CD4-positive, alpha-beta T cell treated with Interleukin-1 beta for 1 hour (primary cell): ENCODE data around the gene KCNN4.
"Not testable (repeated sequence)": the region's sequence is repeated elsewhere in the genome, so short reads cannot be mapped to it uniquely, and the experiment has no call there.

Source experiments
- DNase-seq, 2 donors: peaks; one replicate each; pipeline ENCODE4 v3.0.0-alpha.2; 2020 to 2022

The KCNN4 gene

DNA sequence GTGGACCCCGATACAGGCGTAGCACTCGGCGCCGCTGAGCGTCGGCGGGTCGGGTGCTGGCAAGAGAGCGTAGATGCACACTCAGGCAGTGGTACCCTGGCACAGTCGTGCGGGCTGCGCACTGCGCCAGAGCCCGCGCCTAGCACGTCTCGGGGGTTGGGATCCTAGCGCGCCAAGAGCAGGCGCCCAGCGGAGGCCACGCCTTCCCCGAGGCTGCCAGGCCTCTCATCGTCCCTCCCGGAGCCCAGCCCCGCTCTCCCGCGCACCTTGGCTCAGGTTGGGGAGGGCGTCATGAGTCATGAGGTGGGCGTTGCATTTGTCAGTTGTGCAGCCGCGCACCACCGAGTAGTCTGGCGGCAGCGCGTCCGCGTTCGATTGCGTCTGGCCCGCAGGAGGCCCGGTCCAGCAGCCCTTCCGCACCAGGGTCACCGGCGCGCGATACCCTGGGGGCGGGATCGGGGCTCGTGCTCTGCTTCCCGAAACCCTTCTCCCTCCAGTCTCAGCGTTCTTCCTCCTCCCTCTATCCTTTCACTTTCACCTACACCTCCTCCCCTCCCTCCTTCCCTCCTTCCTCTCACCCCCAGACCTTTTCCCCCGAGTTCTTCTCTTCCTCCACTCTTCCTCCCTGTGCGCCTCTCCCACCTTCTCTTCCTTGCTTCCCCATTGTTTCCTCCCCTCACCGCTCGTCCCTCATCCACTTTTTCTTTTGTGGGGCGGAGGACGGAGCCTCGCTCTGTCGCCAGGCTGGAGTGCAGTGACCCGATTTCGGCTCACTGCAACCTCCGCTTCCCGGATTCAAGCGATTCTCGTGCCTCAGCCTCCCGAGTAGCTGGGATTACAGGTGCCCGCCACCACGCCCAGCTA lies 18.0 kb upstream of the KCNN4 start:
- peak; percentile 31 to 42 for DNase-seq

DNA sequence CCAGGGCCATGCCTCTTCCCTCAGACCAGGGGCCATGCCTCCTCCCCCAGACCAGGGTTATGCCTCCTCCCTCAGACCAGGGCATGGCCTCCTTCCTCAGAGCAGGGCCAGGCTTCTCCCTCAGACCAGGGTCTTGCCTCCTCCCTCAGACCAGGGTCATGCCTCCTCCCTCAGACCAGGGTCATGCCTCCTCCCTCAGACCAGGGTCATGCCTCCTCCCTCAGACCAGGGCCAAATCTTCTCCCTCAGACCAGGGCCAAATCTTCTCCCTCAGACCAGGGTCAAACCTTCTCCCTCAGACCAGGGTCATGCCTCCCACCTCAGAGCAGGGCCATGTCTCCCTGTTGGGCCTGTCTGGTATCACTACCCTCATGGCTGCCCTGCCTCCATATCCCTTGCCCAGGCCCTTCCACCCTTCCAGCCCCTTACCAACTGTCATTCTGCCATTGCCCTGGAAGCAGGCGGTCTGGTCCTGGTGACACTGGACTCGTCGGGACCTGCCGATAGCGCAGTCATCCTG lies 17.3 kb upstream of the KCNN4 start:
- no peak for DNase-seq

DNA sequence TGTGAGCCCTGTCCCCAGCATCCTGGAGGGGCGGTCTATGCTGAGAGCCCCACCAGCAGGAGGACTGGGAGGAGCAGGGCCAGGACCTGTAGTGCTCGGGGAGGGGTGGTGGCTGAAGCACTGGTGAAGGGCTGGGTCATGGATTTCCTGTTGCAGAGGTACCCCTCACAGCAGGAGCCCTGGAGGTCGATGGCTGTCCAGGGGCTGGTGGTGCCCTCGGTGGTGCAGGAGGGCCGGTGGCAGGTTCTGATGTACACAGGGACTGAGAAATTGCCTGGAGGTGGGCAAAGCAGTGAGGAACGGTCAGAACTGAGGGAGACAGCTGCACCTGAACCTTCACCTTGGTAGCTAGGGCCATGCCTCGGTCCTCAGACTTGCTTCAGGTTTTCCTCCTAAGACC lies 16.8 kb upstream of the KCNN4 start:
- DNase-seq, result no peak

DNA sequence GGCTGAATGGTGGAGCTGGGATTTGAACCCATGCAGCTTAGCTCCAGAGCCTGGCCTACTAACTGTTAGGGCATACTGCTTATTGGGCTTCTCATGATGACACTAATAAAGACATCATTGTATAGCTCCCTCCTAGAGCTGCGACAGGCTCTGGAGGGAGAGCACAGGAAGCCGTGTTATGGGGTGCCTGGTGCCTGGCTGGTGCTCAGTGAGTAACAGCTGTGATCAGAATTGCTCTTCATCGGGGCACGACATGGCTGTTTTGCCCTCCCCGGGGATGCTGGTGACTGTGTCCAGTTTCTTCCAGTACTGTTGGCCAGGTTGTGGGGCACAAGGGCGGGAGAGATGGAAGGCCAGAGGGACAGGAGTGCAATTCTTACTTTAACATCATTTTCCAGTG lies 16.3 kb upstream of the KCNN4 start:
- DNase-seq, result no peak

DNA sequence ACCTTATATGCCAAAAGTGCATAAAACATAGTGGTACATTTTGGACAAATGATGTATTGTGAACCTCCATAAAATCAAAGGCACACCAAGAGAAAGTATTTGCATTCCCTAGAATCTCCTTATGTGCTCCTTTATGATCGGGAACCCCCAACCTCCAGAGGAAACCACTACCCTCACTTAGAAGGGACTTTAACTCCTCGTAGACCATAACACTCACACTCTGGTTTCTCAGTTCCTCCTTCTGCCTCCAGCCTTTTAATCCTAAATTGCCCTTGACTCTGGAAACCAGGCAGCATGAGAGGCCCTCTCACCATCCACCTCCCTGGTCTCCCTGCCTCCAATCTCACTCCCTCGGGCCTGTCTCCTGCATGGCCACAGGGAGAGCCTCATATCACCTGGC lies 9.8 kb upstream of the KCNN4 start:
- DNase-seq, result no peak

DNA sequence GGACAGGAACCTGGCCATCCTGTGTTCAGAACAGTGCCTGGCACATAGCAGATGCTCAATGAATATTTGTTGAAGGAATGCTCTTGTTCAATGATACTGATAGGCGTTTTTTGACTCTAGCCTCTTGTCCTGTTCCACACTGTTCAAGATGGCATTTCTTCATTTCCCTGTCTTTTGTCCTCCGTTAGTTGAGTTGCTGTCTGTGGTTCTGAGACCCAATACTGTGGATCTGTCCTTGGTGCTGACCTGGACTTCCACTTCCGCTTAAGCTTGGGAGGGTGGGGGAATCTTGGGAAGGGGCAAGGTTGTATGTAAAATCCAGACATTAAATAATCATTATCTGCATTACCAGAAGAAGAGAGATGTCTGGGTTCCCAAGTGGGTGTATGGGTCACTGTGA lies 8.3 kb upstream of the KCNN4 start:
- no peak for DNase-seq

DNA sequence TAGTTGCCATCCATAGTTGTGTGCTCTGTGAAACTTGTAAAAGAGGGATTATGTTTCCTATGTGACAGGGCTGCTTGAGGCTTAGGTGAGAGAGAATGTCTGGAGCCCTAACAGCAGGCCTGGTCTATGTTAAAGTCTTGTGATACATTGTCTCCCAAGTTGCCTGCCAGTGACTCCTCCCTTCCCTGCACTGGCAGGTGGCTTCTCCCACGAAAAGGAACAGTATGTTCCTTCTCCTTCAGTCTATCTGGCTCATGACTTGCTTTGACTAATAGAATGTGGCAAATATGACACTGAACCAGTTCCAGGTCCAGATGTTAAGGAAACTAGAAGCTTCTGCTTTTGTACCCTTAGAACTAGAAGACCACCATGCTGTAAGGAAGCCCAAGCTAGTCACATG lies 5.9 kb upstream of the KCNN4 start:
- no peak for DNase-seq

DNA sequence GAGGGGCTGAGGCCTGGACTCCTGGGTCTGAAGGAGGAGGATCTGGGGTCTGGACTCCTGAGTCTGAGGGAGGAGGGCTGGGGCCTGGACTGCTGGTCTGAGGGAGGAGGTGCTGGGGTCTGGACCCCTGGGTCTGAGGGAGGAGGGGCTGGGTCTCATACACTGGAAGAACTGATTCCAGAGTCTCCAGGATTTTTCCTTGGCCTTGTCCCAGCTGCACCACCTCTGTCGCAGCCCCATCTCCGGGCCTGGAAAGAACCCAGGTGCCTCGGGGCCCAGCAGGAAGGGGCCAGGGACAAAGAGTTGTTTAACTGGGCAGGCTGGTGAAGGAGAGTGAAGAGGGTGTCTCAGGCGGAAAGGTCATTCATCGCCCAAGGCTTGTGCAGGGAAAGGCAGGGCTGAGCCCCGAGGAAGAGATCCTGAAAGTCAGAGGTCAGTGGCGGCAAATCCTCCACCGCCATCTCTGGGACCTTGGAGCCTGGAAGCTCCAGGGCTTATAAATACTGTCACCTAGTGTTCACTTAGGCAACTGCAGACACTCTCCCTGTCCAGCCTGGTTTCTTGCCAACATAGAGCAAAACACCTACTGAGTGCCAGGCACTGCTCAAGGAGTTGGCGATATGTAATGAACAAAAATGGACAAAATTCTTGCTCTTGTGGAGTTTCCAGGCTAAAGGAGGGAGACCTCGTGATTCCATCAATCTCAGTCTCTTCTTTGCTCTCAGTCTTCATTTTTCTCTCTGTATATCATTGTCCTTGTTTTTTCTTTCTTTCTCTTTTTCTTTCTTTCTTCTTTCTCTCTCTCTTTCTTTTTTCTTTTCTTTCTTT lies 4.4 kb upstream of the KCNN4 start:
- DNase-seq, result peak; percentile 66 to 78

DNA sequence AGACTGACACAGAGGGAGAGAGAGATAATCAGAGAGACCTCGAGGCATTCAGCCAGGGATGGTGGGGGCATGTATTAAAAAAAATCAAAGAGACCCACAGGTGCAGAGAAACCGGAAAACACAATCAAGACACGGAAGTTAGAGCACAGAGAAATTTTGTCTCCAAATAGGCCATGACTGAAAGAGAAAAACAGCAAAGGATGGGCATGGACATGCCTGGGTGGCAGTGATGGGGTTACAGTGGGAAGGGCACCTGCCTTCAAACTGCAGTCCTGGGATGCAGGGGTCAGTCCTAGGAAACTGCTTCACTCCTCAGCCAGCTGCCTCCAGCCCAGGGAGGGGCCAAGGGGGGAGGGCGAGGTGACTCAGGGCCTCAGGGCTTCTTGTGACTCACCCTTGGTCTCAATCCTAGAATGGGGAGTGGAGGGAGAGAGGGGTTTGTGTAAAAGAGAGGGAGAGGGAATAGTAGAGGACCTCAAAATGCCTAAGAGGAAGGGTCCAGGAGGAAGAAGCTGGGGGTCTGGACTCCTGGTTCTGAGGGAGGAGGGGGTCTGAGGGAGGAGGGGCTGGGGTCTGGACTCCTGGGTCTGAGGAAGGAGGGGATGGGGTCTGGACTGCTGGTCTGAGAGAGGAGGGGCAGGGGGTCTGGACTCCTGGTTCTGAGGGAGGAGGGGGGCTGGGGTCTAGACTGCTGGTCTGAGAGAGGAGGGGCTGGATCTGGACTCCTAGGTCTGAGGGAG lies 3.6 kb upstream of the KCNN4 start:
- peak; percentile 49 to 61 for DNase-seq

DNA sequence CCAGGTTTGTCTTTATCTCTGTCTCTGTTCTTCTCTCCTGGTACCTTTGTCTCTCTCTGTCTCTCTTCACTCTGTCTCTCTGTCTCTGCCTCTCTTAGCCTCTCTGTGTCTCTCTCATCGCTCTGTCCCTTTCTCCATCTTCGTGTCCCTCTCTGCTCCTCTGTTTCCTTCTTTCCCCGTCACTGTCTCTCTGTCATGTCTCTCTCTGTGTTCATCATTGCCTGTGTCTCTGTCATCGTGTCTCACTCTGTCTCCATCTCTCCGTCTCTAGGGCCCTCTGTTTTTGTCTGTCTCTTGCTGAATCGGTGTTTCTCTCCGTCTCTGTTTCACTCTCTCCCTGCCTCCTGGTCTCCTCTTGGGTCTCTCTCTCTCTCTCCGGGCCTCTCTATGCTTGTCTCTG lies 2.9 kb upstream of the KCNN4 start:
- DNase-seq, result no peak

DNA sequence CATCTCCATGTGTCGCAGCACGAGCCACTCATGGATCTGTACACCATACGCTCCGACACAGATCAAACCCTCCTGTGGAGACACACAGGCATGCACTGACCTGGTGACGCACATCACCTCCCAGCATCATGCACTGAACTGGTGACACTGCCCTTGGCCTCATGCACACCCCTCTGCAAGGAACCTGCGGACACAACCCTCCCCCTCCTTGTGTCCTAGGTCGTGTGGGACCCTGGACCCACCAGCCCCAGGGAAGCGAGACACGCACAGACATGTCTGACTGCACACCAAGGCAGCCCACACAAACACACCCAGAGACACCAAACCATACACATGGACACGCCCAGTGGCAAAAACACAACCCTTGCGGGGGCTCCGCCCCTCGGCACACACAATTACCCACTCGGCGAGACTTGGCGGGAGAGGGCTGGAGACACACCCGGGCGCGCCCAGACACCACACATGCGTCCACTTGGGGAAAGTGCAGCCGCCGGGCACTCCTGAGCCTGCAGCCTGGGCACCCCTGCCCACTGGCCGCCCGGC lies 2.0 kb upstream of the KCNN4 start:
- DNase-seq, result peak in 1 of 2 donors; percentile 43

DNA sequence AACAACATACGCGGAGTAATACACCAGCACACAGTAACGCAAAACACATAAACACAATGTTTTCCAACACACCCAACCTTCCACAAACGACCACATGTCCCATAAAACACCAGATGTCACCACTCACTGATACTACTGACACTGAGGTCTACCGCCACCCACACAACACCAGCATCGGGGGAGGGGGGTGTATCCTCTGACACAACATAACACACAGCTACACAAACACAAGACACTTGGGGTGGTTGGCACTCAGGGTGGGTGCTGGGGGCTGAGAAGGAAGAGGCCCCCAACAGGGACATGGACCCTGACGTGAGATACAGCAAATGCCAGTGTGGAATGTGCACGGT lies 1.5 kb upstream of the KCNN4 start:
- no peak for DNase-seq

DNA sequence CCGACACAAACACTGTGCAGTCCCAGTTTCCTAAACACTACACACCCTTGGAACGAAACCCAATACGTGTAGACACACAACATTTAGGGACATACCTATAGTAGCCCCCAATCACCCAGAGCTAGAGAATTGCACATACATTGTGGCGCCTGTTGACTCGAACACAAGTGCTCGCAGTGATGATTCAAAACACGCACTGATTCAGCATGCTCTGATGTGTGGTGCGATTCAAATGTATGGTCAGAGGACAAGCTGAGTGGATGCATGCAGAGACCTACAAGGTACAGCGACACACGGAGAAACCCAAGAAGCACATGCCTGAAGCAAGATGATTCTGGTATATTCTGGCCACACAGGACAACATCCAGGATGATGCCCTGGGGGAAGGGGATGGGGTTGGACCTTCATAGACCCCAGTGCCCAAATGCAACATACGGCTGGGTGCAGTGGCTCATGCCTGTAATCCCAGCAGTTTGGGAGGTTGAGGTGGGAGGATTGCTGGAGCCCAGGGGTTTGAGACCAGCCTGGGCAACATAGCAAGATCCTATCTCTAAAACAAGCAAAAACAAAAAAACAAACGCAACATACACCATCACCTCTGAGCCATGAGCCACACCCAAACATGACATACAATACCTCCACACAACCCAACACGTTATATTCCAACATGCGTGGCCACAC lies 997 bp upstream of the KCNN4 start:
- DNase-seq, result no peak

DNA sequence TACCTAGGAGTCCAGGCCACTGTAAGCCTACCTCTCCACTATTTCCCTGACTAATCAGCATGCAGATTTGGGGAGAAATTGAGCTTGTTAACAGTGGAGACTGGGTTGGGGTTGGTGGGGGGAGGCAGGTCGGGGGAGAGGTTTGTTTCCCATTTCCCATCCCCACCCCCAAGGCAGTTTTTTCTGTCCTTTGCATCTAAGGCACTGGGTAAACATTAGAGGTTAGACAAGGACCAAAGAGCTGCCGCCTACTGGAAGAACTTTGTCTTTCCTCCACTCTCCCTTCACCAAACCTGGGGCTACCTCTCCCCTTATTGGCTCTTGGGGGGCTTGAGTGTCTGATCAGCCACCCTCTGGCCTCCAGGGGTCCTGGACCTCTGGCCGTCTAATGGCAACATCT lies 953 bp downstream of the KCNN4 start:
- no peak for DNase-seq

DNA sequence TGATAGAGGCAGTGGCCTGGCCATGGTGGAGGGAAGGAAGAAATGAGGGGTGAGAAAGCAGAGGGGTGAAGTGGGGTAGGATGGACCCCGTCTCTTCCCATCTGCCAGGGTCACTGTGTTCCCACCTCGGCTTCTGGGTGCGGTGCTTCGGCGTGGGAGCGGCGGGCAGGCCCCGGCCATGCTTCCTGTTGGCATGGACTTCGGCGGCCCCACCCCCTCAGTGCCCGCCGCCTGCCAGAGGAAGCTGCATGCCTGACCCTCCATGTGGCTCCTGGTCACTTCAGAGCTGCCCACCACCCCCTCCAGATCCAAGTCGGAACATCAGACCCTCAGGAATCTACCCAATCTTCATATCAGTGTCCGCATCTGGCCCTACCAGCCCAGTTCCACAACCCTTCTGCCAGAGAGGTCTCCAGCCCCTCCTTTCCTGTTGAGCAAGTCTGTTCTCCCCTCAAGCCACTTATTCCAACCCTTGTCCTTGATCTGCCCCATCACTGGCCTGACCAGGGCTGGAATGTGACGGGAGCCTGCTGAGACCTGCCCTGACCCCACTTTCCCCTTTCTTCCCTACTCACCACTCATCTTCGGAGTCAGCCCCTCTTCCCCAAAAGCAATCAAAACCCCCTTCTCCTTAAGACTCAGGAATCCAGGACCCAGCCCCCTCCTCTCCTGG lies 1.5 kb downstream of the KCNN4 start:
- no peak for DNase-seq

DNA sequence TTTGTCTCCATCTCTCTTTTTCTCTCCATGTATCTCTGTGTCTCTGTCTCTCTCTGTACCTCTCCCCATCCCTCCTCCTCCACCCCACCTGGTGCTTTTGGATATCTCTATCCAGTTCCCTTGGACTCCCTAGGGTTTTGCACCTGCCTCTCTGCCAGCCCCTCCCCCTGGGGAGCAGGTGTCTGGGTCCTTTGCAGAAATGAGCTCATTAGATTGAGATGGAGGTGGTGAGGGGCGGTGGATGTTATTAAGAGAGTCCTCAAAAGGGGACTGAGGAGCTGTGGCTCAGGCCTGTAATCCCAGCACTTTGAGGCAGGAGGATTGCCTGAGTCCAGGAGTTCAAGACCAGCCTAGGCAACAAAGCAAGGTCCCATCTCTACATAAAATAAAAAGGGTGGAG lies 2.1 kb downstream of the KCNN4 start:
- DNase-seq, result no peak

DNA sequence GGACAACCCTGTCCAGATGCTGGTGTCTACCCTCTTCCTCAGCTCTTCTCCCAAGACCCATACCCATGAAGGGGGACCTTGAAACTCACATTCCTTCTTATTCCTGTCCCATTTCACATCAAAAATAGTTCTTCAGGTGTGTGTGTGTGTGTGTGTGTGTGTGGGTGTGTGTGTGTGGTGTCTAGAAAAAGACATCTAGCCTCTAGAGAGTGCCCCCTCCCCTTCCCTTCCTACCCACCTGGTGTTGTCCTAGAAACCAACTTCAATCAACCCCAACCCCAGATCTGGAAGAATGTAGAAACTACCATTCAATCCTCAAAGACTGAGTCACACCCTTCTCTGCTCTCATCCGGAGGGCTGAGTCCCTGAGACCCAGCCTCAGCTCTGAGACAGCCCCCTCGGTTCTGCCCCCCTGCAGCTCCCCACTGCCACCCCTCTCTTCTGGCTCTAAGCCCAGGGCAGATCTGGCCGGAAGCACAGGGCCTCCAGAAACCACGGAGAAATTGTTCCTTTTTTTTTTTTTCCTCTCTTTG lies 3.5 kb downstream of the KCNN4 start:
- DNase-seq, result peak; percentile 57 to 67

DNA sequence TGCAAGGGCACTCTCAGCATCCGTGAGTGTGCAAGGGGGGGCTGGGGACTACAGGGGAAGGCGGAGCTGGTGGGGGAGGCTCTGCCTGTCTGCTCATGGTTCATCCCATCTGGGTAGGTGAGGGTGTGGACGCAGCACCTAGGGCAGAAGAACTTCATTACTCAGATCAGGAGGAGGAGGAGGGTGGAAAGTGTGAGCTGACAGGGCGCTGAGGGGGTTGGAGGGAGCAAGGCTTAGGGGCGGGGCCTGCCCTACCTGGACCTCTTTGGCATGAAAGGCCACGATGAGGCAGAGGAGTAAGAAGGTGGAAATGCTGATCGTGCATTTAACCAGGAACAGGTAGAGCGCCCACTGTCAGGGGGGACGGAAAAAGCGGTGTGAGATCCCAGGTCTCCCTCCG lies 4.5 kb downstream of the KCNN4 start:
- DNase-seq, result no peak

DNA sequence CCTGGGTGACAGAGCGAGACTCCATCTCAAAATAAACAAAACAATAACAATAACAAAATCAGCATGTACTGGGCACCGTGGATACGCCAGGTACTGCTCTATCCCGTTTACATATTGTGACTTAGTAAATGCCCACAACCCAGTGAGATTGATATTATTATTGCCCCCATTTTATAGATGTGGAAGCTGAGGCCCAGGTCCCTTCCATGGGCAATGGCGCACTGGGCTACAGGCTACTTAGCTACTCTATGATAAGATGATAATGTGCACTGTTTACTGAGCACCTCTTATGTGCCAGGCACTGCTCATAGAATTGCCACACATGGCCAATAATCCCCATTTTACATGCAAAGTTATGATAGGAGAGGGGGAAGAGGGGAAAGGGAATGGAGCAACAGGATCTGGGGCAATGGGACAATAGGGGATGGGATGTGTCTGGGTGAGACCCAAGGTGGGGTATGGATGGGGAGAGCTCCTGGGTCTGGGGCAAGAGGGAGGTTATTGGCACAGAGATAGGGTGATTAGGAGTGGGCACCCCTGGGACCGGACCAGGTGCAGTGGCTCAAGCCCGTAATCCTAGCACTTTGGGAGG lies 5.4 kb downstream of the KCNN4 start:
- DNase-seq, result no peak

DNA sequence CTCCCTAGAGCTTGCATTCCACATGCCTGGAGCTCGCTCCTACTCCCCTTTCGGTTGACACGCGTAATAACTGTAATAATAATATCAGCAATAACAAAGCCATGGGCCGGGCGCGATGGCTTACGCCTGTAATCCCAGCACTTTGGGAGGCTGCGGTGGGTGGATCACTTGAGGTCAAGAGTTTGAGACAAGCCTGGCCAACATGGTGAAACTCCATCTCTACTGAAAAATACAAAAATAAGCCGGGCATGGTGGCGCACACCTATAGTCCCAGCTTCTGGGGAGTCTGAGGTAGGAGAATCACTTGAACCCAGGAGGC lies 5.9 kb downstream of the KCNN4 start:
- DNase-seq, result not testable (repeated sequence)
